ENCODE data around the gene CEP72.
"Not testable (repeated sequence)": the region's sequence is repeated elsewhere in the genome, so short reads cannot be mapped to it uniquely, and the experiment has no call there.

The CEP72 gene

DNA sequence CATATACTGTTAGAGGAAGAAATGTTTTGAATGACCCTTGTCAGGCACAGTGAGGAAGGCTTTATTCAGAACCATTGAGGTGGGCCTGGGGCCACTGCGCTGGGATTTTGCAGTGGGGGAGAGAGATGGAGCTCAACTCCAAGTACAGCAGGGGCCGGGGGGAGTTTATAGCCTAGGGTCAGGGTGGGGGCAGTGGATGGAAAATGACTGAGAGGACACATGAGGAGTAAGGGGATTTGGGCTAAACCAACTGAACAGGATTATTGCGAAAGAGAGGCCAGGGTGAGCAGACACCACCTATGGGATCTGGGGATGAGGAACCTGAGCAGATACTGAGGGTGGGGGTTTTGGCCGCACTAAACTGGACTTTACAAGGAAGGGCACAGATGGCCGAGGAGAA lies 6.3 kb downstream of the CEP72 start:
- DNase-seq, result no peak

DNA sequence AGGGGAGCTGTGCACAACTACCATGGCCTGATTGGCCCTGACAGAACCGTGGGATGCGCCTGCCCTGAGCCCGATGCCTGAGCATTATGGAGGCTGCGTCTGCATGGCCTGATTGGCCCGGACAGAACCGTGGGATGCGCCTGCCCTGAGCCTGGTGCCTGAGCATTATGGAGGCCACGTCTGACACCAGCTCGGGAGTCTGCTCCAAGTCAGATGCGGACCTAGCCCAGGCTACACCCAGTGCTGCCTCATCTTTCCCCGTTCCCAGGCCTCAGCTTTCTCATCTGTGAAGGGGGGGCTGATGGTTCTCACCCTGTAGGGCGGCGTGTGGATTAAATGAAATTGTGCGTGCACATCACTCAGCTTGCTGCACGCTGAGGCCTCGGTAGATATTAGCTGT lies 7.3 kb downstream of the CEP72 start:
- no peak for DNase-seq

DNA sequence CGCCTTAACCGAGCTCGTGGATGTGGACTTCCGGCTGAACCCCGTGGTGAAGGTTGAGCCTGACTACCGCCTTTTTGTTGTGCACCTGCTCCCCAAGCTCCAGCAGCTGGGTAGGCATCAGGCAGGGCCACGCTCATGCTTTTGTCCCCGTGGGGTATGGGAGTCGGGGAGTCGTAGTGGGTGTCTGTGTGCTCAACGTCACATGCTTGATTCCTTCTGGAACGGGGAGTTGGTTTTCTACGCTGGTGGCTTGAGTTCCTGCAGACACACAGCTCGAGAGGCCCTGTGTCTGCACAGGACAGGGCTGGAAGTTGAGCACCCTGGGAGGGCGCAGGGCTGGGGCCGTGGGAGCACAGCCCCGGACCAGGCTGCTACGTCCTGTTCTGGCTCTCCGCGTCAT lies 8.0 kb downstream of the CEP72 start:
- DNase-seq, result no peak

DNA sequence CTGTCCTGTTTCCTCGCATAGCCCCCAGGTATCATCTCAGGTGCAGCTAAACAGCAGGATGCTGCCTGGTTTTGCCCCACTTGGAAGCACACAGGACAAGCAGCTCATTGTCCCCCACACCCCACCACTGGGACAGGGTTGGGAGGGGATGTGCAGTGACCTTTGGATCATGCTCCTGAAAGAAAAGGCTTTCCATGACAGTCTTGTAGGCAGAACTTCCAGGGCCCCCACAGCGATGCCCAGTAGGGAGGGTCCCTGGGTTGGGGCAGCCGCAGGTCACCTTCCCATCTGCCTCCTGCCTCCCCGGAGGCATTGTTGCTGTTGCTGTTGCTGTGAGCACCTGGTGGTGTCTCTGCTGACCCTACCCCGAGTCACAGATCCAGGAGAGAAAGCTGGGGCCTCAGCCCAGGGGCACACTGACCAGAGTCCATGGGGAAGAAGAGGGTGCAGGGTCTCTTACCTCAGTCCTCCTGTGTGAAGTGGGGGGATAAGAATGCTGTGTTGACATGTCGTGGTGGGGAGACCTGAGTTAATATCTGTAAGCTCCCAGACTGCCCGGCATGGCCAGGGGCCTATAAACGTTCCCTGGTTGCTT lies 8.5 kb downstream of the CEP72 start:
- no peak for DNase-seq

DNA sequence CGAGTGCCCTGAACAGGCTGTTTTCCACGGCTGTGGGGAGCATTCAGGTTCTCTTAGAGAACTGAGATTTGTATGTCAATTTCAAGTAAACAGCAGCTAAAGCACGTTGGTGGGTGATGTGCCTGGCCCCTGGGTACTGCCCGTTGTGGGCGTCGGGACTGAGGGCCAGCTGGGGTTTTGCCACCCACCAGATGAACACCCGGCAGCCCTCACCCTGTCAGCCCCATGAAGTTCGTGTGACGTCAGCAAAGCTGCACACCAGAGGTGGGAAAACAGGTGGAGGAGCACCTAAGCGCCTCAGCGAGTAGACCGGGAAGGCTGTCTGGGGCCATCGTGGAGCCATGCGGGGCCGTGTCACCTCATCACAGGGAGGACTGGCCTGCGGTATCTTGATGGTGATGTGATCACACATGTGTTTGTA lies 9.2 kb downstream of the CEP72 start:
- DNase-seq, result no peak

DNA sequence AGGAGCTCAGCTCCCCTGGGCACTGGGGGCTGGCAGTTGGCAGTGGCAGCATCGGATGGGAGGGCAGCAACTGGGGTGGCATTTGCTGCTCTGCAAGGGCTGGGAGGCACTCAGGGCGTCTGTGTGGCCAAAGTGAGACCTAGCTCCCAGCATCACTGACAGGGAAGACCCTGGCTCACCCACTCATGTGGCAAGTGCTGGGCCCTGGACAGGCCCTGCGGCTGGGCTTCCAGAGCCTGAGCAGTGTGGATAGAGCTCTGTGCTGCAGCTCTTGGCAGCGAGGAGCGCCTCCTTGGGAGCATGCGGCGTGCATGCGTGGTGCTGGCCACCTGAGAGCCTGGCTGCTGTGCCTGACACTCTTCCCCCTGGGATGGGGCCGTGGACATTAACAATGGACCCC lies 10.2 kb downstream of the CEP72 start:
- no peak for DNase-seq

DNA sequence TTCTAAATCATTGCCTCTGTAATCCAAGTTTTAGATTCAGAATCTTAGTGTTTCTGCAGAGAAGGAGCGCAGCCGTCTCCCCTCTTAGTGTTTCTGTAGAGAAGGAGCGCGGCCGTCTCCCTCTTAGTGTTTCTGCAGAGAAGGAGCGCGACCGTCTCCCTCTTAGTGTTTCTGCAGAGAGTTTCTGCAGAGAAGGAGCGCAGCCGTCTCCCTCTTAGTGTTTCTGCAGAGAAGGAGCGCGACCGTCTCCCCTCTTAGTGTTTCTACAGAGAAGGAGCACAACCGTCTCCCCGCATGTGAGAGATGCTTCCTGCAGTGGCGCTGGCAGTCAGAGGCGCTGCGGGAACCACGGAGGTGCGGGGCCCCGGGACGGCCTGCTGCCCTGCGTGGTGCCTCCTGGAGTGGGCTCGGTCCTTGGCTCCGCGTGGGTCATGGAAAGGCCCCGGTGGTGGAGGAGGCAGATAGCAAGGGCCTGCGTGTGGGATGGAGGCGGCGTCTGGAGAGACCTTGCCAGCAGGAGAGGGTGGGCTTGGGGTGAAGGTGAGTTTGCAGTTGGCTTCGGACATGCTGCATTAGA lies 10.9 kb downstream of the CEP72 start:
- no peak for DNase-seq

DNA sequence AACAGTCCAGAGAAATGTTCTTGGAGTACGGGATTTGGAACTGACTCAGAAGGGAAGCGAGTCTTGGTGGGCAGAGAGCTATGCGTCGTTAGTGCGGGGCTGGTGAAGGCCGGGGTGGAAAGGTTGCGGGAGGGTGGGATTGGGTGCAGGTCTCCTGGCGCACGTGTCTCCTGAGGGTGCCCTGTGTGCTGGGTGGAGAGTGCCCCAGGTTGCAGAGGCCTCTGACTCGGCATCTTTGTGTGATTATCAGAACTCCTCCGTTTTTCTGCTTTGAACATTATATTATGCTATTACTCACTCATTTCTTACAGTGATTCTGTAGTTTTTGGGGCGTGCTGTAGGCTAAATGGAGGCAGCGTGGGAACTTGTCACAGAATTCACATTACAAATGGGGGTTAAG lies 11.4 kb downstream of the CEP72 start:
- no peak for DNase-seq

DNA sequence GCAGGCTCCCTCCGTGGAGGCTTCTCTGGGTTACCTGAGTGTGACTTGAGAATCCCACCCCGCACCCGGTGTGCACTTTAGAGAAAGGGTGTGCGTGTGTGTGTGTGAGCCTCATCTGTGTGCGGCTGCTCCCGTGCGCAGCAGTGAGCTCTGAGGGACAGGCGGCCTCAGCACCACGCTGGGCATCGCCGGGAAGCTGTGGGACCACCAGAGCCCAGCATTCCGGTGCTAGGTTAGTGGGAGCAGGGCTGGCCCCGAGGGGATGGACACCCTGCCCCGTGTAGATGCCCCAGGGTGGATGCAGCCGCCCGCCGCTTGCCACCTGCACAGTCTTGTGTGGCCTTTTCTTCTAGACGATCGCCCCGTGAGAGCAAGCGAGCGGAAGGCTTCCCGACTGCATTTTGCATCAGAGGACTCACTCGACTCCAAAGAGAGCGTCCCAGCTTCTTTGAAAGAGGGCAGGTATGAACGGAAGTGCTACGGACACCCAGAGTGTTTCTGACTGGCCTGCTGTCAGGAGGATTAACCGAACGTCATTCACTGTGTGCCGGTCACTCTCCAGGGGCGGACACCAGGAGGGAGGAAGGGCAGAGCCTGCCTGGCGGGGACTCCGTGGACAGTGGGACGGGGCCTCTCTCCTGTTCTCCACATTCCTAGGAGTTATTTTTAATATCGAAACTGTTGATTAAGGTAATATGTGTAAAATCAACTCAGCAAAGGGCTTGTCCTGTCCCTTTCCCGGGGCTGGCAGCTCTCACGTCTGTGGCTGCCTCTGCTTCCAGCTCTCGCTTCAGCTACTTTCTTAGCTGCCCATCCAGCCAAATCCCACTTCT lies 12.2 kb downstream of the CEP72 start:
- DNase-seq, result no peak

DNA sequence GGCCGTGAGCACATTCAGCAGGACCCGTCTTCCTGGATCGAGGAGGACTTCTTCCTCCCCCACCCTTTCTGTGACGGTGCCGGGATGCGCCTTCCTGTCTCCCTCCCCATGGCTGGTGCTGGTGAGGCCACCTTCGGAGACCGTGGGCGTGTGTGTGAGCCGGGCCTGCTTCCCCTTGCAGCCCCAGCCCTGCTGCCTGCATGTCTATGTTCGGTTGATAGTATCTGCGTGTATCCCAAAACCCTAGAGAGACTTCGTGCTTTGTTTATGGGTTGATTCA lies 12.8 kb downstream of the CEP72 start:
- peak in 1 of 2 donors; percentile 6 for DNase-seq

DNA sequence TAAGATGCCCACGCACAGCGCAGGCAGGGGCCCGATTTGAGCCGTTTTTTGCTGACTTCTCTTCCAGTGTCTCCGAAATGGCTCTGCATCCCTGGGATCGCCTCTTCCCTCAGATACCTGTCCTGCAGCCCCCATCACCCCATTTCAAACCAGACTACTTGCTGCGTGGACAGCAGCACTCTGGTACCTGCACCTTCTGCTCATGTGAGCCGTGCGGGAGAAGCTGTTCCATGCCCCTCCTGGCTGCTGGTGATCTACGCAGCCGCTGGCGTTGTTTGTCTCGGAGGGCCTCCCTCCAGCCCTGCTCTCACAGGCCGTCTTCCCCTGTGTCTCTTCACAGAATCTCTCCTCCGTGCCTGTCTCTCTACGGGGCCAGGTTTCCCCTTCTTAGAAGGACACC lies 13.4 kb downstream of the CEP72 start:
- no peak for DNase-seq

DNA sequence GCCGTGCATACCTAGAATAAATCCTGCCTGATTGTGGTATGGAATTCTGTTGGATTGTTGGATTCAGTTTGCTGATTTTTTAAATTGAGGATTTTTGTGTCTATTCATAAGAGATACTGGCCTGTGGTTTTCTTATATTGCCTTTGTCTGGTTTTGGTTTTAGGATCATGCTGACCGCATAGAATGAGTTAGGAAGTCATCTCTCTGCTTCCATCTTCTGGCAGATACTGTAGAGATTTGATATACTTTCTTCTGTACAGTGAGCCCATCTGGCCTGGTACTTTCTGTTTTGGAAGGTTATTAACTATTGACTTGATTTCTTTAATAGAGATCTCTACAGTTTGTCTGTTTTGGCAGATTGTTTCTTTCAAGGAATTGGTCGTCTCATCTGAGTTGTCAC lies 14.7 kb downstream of the CEP72 start:
- DNase-seq, result peak in 1 of 2 donors; percentile 13

DNA sequence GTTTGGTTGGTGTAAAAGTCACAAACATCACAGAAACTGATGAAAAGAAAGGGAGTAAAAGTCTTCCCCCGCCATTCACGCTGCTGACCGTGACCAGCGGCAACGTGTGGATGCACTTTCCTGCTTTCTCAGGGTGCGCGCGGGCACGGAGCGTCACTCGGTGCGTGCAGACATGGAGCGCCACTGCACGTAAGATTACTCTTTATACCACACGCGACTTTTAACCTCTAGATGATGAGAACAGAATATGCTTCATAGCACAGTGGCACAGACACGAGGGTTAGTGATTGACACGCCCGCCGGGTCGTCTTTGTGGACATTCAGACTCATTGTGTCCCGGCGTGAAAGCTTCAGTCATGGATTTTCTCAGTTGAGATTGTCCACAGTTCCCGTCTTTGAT lies 15.7 kb downstream of the CEP72 start:
- DNase-seq, result no peak

DNA sequence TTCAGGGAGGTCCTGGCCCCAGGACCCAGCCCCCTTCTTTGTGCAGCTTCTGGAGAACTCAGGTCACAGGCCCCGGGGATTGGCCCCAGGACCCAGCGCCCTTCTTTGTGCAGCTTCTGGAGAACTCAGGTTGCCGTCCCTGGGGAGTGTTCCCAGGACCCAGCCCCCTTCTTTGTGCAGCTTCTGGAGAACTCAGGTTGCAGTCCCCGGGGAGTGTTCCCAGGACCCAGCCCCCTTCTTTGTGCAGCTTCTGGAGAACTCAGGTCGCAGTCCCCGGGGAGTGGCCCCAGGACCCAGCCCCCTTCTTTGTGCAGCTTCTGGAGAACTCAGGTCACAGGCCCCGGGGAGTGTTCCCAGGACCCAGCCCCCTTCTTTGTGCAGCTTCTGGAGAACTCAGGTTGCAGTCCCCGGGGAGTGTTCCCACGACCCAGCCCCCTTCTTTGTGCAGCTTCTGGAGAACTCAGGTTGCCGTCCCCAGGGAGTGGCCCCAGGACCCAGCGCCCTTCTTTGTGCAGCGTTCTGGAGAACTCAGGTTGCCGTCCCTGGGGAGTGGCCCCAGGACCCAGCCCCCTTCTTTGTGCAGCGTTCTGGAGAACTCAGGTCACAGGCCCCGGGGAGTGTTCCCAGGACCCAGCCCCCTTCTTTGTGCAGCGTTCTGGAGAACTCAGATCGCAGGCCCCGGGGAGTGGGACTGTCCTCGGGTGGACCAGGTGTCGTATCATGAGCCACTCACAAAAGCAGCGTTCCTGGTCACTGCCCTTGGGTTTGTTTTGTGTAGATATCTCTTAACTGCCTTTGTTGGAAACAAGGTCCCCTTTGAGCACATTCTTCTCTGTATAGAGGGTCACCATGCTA lies 16.4 kb downstream of the CEP72 start:
- not testable (repeated sequence) for DNase-seq

DNA sequence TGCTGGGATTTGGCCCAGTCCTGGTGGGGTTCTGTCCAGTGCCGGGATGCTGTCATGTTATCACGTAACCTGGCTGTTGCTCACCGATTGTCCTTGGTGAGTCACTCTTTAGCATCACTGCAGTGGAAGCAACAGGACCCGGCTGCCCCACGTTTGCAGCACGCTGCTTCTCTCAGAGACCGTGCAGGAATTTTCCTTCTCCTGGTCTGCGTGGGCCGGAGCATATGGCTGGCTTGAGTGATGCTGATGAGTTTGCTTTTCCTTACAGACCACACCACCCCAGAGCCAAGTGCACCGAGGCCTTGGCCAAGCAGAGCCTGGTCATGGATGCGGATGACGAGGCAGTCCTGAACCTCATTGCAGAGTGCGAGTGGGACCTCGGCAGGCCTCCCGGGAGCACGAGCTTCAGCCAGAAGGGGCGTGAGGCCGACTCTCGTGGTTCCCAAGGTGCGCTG lies 21.4 kb downstream of the CEP72 start:
- no peak for DNase-seq

DNA sequence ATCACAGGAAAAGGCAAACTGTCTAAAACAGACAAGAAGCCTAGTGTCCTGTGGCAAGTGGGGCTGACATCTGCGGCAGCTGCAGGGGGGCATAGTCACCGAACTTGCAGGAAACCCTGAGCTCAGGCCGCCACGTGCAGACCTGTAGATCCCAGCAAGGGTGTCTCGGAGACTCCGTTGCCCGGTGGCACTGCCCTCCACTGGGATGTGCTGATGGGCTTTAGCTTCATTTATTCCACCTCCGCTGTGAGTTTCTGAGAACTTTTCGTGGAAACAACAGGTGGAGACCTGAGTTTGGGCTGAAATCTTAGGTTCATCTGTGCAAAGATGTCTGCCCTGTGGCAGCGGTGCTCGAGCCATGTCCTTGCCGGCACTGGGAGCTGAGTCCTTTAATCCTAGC lies 22.1 kb downstream of the CEP72 start:
- DNase-seq, result no peak

DNA sequence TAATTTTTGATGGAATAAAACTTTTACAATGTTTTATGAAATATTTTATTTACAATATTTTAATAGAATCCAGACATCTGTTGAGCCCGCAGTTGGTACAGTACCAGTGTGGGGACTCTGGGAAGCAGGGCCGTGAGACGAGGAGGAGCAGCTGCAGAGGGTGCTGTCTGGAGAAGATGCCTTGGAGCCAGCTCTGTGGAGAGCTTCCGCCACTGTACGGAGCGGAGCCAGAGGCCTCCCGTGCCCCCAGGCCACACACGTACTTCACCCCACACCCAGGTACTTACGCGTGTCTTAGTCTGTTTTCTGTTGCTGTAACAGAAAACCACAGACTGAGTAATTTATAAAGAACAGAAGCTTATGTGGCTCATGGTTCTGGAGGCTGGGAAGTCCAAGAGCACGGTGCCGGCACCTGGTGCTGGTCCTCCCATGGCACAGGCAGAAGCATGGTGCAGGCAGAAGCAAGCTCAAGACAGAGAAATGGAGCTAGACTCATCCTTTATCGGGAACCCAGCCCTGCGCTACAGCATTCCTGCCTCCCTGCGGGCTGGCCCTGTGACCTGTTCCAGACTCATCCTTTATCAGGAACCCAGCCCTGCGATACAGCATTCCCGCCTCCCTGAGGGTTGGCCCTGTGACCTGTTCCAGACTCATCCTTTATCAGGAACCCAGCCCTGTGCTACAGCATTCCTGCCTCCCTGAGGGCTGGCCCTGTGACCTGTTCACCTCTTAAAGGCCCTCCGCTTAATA lies 23.3 kb downstream of the CEP72 start:
- DNase-seq, result no peak

DNA sequence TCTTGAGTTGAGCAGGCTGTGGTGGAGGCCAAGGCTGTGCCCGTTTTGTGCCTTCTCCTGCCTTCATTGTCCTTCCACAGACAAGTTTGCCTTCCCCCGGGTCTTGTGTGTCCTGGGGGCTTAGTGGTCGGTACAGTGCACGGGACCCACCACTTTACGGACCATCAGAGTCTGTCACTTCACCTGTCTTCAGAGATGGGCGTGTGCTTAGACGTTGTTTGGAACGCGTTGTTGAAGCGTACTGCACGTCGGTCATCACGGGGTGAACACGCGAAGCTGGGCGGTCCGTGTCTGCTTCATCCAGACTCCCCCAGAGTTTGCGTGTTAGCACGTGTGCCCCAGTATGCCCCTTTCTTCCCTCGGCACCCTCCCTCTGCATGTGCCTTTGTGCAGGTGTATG lies 24.8 kb downstream of the CEP72 start:
- DNase-seq, result no peak

DNA sequence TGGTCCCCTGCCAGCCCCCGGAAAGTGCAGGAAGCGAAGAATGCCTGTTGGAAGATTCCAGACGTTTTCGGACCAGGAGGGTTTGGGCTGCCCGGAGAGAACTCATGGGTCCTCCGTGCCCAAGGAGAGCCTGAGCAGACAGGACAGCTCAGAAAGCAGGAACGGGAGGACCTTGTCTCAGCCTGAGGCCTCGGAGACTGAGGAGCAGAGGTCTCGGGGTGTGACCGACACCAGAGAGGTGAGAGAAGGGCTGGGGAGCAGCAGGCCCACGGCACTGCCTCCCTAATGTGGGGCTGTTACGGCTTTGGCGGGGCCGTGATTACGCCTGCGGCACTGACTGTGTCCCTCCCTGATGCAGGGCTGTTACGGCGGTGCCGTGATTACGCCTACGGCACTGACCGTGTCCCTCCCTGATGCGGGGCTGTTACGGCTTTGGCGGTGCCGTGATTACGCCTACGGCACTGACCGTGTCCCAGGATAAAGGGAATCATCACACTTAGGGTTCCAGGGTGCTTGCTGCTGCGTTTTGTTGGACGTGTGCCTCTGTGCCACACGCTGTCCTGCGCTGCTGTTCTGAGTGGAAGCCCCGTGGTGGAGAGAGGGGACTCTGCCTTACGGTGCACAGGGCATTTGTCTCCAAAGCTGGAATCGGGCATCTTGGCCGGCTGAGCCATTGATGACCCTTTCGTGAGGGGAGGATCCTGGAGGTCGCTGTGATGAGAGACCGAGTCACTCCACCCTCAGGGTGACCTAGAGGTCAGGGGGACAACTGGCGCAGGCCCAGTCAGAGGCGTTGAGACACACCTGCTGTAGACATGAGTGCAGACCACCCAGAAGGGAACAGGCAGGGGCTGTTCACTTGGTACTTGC lies 25.7 kb downstream of the CEP72 start:
- DNase-seq, result no peak

DNA sequence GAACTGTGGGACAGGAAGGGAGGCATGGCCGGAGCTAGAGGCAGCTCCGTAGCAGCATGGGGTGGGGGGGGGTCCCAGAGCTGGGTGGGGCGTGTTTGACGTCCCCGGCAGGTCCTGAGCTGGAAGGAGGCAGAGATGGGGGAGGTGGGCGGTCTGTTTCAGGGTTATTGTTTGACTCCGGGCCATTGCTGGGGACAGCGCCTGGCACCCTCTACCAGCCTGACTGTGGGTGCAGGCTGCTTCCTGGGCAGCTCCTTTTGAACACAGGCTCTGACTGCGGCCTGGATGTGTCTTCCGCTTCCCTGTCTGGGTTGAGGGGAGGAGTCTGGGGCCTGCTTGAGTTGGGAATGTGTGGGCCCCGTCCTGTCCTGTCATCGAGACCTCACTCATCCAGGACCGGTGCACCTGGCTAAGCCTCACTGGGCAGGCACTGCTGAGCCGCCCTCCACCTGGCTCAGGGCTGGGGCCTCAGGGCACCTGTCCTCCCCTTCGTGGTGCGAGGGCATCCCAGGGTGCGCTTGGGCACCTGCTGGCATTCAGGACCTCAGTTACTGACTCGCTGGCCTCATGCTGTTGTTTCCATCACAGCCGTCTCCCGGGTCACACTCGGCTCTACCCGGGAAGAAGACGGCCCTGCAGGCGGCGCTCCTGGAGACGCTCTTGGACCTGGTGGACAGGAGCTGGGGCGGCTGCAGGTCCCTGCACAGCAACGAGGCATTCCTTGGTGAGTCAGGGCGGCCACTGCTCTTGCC lies 26.5 kb downstream of the CEP72 start:
- no peak for DNase-seq

DNA sequence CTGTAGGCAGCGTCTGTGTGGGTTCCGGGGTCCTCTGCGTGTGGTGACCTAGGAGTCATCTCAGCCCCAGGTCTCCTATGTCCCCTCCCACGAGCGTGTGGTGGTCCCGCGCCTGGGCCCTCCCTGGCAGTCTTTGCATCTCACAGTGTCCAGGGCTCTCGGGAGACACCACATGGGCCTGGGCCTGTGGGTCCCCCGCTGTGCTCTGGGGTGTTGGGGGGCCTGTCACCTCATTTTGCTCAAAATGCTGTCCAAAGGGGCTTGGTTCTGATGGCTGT lies 27.1 kb downstream of the CEP72 start:
- no peak for DNase-seq

Measured in inflammatory macrophage (primary cell).